PC-3 (cell line): ENCODE results near the gene GJD3. TPM values are rescaled to one million over a fixed set of nuclear protein-coding genes. Genes with fewer than 3 reads are reported as not detected.

Experiments
- ATAC-seq: fragments of 200-7000 bp; cut with Tn5 transposase; 2 replicates; pipeline ENCODE4 v1.9.1; 2020; ENCODE audit warnings: mild to moderate bottlenecking, moderate library complexity
- BruUV-seq: library from RNA; stranded (reverse); fragments of 400-500 nt; replicated peaks from 2 replicates; lab custom pipeline; 2021; lab: Mats Ljungman, UMichigan
- CTCF ChIA-PET: fragments of 300-600 bp; sonication (Branson Sonifier 250); formaldehyde crosslinking; loops from one replicate; lab custom pipeline; 2022; ENCODE audit warnings: antibody characterized with exemption; lab: Charles Lee
- POLR2A ChIA-PET: fragments of 300-600 bp; sonication (Branson Sonifier 250); formaldehyde crosslinking; loops from one replicate; lab custom pipeline; 2022; ENCODE audit warnings: antibody characterized with exemption; ENCODE audit not compliant: unreplicated experiment; lab: Charles Lee
- DNase-seq: peaks from one replicate; pipeline ENCODE4 v3.0.0-alpha.2; 2015
- H2AFZ ChIP-seq: fragments of 300-600 bp; sonication (generic); 2 replicates; pipeline ENCODE4 v1.6.0; 2016; ENCODE audit warnings: antibody characterized with exemption, low read length
- H3F3A ChIP-seq: fragments of 300-600 bp; sonication (generic); one replicate; pipeline ENCODE4 v1.6.0; 2017; ENCODE audit warnings: antibody characterized with exemption, low read length, control low read depth, mild to moderate bottlenecking; ENCODE audit not compliant: unreplicated experiment
- H3K27ac ChIP-seq: fragments of 300-600 bp; sonication (generic); 2 replicates; pipeline ENCODE4 v1.5.1; 2016; ENCODE audit warnings: mild to moderate bottlenecking, low read length
- H3K27me3 ChIP-seq: fragments of 300-600 bp; sonication (generic); 2 replicates; pipeline ENCODE4 v1.6.1; 2016; ENCODE audit warnings: low read length, mixed read lengths
- H3K36me3 ChIP-seq: fragments of 300-600 bp; sonication (generic); 2 replicates; pipeline ENCODE4 v1.6.1; 2016; ENCODE audit warnings: low read depth, mixed run types, low read length, mixed read lengths
- H3K4me1 ChIP-seq: fragments of 300-600 bp; sonication (generic); 2 replicates; pipeline ENCODE4 v1.5.1; 2016; ENCODE audit warnings: low read length; ENCODE audit not compliant: insufficient read depth
- H3K4me2 ChIP-seq: fragments of 300-600 bp; sonication (generic); 2 replicates; pipeline ENCODE4 v1.6.0; 2016; ENCODE audit warnings: low read length
- H3K4me3 ChIP-seq: fragments of 300-600 bp; sonication (generic); 2 replicates; pipeline ENCODE4 v1.5.1; 2016; ENCODE audit warnings: mild to moderate bottlenecking, low read length, mixed read lengths
- H3K79me2 ChIP-seq: fragments of 300-600 bp; sonication (generic); 2 replicates; pipeline ENCODE4 v1.6.1; 2017; ENCODE audit warnings: low read length, mixed read lengths
- H3K9ac ChIP-seq: fragments of 300-600 bp; sonication (generic); 2 replicates; pipeline ENCODE4 v1.6.0; 2016; ENCODE audit warnings: mild to moderate bottlenecking, low read length
- H3K9me2 ChIP-seq: fragments of 300-600 bp; sonication (generic); replicated peaks from 2 replicates; pipeline ENCODE4 v1.6.1; 2016; ENCODE audit warnings: mixed run types, low read length, mixed read lengths
- H3K9me3 ChIP-seq: fragments of 300-600 bp; sonication (generic); 2 replicates; pipeline ENCODE4 v1.6.1; 2016; ENCODE audit warnings: low read length, mixed read lengths
- H4K20me1 ChIP-seq: fragments of 300-600 bp; sonication (generic); 2 replicates; pipeline ENCODE4 v1.6.1; 2016; ENCODE audit warnings: low read length, mixed read lengths
- CTCF ChIP-seq: fragments of 300-600 bp; sonication (generic); conservative IDR thresholded peaks from 2 replicates; pipeline ENCODE4 v1.5.1; 2017; ENCODE audit warnings: antibody characterized with exemption, low read depth, mild to moderate bottlenecking, low read length
- EZH2 ChIP-seq: fragments of 300-600 bp; sonication (generic); IDR thresholded peaks from one replicate; pipeline ENCODE4 v1.6.1; 2017; ENCODE audit warnings: antibody characterized with exemption, mild to moderate bottlenecking, low read length; ENCODE audit not compliant: unreplicated experiment
- EZH2phosphoT487 ChIP-seq: fragments of 300-600 bp; sonication (generic); IDR thresholded peaks from 2 replicates; pipeline ENCODE4 v1.6.1; 2018; ENCODE audit warnings: mild to moderate bottlenecking, antibody characterized with exemption, low read length, borderline replicate concordance
- intact Hi-C: fragments of 100-400 bp; cut with micrococcal nuclease; formaldehyde crosslinking; loops from 2 replicates; pipeline ENCODE4 v1.9.0; 2023
- total RNA-seq: library from RNA; depleted of rRNA; stranded (reverse); fragments of >200 nt; gene quantifications from 2 replicates; pipeline ENCODE4 v1.2.3, GENCODE V29; 2014

GJD3 gene
- total RNA-seq, 1 experiment from 2014 or later, result not detected

- Histone ChIP-seq H3K4me2 (no peak overlapping the region), H3K27ac (no peak overlapping the region), H3F3A (no peaks in the 10 kb centered on the region), H3K9me2 (no peaks in the 10 kb centered on the region), H3K27me3 (no peaks in the 10 kb centered on the region), H2AFZ (no peak overlapping the region), H3K79me2 (peaks cover 77% of the 10 kb centered on the region), H3K36me3 (no peaks in the 10 kb centered on the region), H3K9me3 (no peaks in the 10 kb centered on the region), H3K4me3 (no peak overlapping the region), H3K9ac (no peak overlapping the region), H4K20me1 (no peaks in the 10 kb centered on the region; the same call in 1 of the 2 replicates), H3K4me1 (peaks cover 12% of the 10 kb centered on the region)
- POLR2A ChIA-PET, result no interaction called here
- intact Hi-C loops, result no loop called here
- ATAC-seq (no peak), DNase-seq (no peak)
- TF ChIP-seq CTCF (no peak), EZH2 (no peak), EZH2phosphoT487 (no peak)
- no TSS peak for BruUV-seq
- CTCF ChIA-PET, result no interaction called here
These were observed 36.7 kb downstream of the GJD3 start for GRCh38 chr17:40327735-40328385.

DNA sequence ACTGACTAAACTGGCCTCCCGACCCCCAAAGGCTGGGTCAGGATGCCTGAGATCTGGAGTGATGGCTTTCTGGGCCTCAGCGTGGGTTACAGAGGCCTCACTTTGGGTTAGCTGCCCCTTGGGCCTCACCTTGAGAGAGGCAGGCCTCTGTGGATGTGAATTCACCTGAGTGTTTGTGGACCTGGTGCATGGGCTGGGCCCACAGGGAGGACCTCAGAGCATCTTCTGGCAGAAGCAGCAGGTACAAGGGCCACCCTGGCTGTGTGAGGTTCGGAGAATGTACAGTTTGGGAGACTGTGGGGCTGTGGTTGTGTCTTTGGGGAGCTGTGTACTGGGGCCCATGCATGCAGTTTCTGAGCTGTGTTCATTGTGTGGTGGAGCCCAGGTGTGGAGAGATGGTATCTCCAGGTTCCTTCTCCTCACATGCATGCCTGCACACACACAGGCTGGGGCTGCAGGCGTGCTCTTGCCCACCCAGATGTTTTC, 37.2 kb downstream of the GJD3 start:
- ATAC-seq, result no peak
- Histone ChIP-seq H3K27me3 (no peaks in the 10 kb centered on the region), H4K20me1 (no peaks in the 10 kb centered on the region; the same call in 1 of the 2 replicates), H3K9me3 (no peaks in the 10 kb centered on the region), H3K4me2 (no peak overlapping the region), H2AFZ (no peak overlapping the region), H3K79me2 (peaks cover 79% of the 10 kb centered on the region), H3F3A (no peaks in the 10 kb centered on the region), H3K27ac (no peak overlapping the region), H3K36me3 (no peaks in the 10 kb centered on the region), H3K4me1 (peaks cover 18% of the 10 kb centered on the region), H3K4me3 (no peak overlapping the region), H3K9me2 (no peaks in the 10 kb centered on the region), H3K9ac (no peak overlapping the region)
- no peak for DNase-seq
- ChIA-PET CTCF (no interaction called here), POLR2A (no interaction called here)
- BruUV-seq, result no TSS peak
- intact Hi-C loops, result no loop called here
- no peak for TF ChIP-seq EZH2
- no peak for TF ChIP-seq CTCF
- TF ChIP-seq EZH2phosphoT487, result no peak

GRCh38 chr17:40326832-40327199, 37.7 kb downstream of the GJD3 start:
- Histone ChIP-seq H3K9me3 (no peaks in the 10 kb centered on the region), H3K4me2 (no peak overlapping the region), H3K79me2 (peaks cover 84% of the 10 kb centered on the region), H3F3A (no peaks in the 10 kb centered on the region), H4K20me1 (no peaks in the 10 kb centered on the region; the same call in 1 of the 2 replicates), H3K9ac (no peak overlapping the region), H3K27me3 (no peaks in the 10 kb centered on the region), H3K9me2 (no peaks in the 10 kb centered on the region), H2AFZ (no peak overlapping the region), H3K36me3 (no peaks in the 10 kb centered on the region), H3K4me3 (no peak overlapping the region), H3K27ac (no peak overlapping the region), H3K4me1 (peaks cover 22% of the 10 kb centered on the region)
- ATAC-seq (no peak), DNase-seq (no peak)
- no TSS peak for BruUV-seq
- TF ChIP-seq EZH2phosphoT487 (no peak), CTCF (no peak), EZH2 (no peak)
- ChIA-PET CTCF (no interaction called here), POLR2A (no interaction called here)
- intact Hi-C loops, result no loop called here
